ENCODE measurements around the gene KBTBD6. TPM values are rescaled to one million over a fixed set of nuclear protein-coding genes. Genes with fewer than 3 reads are reported as not detected.
"Not testable (repeated sequence)": the region's sequence is repeated elsewhere in the genome, so short reads cannot be mapped to it uniquely, and the experiment has no call there.

The KBTBD6 gene
- total RNA-seq, 1 donor from 2014 or later: 6.6 TPM

DNA sequence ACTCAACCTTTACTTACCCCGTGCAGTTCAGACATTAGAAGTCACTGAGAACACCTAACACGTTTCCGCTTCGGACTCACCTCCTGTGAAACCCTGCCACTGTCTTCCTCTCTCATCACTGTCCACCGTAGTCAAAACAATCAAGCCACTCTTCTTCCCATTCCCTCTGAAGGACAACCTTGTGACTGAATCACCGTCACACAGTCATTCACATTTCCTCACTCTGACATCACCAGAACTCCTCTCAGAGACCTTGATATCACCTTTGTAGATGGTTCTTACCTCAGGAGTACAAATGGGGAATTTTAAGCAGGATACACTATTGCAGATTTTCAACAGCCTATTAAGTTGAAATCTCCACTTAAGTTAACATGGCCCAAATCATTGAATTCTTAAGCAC, 1.3 kb upstream of the KBTBD6 start:
- DNase-seq (ENCODE audit: low spot score): no peak

- DNase-seq (ENCODE audit: low spot score): not testable (repeated sequence)
Measured at GRCh38 chr13:41131660-41132511, 716 bp downstream of the KBTBD6 start.

GRCh38 chr13:41131189-41131588, 1.4 kb downstream of the KBTBD6 start:
- not testable (repeated sequence) for DNase-seq (ENCODE audit: low spot score)

DNA sequence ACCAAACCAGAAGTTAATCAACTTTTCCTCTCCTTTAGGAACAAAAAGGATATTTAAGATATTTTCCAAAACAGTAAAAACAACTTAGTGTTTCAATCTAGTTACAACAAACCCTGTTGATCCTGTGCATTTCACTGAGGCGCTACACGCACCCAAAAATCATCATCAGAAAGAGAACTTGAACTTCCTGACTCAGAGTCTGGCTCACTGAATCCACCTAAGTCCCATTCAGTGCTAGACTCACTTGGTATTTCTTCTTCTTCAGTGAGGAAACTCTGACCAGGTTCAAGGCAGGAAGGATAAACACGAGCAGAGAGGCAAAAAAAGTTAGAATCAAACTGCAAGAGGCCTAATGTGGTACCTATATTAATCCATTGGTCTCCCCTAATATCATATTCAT, 2.2 kb downstream of the KBTBD6 start:
- no peak for DNase-seq (ENCODE audit: low spot score)

DNA sequence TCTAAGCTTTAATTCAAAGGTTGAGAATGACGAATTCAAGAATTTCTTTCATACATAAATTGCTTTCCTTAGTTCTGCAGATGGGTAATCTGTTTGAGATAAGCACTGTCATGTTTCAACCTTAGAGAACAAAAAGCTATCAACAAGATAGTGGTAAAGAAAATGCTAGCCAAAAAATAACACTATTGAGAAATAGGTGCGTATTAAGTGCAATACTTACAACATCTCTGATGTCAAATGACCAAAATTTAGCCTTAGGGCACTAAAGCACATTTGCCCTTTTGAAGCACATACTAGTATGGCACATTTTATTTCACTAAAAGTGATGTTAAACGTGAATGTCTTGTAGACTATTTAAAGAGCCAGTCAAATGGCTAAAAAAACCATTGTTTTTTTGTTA, 4.9 kb downstream of the KBTBD6 start:
- DNase-seq (ENCODE audit: low spot score): no peak

DNA sequence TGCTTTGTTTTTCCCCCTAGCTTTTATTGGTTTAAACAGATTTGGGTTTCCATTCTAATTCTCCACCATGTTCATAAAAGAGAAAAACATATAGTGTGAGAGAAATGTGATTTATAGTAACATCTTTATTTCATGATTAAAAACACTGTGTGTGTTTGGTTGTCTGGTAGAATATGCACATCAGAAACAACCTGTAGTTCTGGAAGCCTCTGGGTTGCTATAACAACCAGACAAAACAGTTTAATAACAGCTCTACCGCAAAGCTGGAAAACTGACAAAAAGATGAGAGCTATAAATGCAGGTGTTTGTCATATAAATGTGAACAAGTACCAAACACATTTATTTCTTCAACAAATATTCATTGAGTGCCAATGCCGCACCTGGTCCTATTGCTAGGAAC, 9.8 kb downstream of the KBTBD6 start:
- no peak for DNase-seq (ENCODE audit: low spot score)

DNA sequence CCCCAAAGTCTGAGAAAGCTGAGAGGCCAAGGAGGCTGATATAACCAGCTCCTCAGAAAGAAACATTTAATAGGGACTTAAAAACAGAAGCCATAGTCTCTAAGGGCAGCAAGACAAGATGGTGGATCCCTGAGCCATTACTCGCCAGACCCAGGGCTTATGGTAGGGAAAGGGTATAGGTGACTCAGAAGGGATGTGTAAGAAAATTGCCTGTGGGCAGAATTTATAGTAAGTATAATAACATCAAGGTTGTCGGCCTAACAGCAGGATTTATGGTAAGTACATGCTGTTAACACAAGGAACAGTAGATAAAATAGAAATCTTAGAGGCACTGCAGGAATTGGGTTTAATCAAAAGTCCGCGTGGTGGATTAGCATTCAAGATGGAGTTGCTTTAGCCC, 14.7 kb downstream of the KBTBD6 start:
- no peak for DNase-seq (ENCODE audit: low spot score)

DNA sequence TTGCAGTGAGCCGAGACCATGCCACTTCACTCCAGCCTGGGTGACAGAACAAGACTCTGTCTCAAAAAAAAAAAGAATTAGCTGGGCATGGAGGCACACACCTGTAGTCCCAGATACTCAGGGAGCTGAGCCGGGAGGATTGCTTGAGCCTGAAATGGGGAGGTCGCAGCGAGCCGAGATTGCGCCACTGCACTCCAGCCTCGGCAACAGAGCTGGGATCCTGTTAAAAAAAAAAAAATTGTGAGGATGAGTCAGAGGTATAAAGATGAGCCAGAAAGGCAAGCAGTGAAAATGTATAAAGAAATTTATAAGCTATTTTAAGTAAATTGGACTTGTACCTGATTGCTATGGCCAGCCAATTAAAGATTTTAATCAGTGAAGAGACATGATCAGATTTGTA, 21.1 kb downstream of the KBTBD6 start:
- DNase-seq (ENCODE audit: low spot score): no peak

DNA sequence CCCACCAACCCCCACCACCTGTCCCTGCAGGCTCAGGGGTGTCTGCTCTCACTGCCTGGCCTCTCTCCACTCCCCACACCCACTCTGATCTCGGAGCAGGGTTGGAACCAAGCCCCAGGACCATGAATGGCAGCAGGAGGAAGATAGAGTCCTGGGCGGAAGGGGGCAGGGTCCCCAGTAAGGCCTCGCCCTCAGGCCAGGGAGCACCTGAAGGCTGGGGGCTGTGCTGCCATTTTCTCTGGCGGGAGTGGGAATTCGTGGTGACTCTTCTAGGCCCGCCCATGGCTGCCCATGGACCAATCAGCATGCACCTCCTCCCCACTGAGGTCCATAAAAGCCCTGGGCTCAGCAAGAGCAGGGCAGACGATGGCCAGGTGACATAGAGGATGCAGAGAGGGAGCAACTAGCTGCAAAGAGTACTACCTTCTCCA, 25.0 kb downstream of the KBTBD6 start:
- no peak for DNase-seq (ENCODE audit: low spot score)

- DNase-seq (ENCODE audit: low spot score): no peak
Measured at GRCh38 chr13:41107104-41107571, 25.5 kb downstream of the KBTBD6 start.

DNA sequence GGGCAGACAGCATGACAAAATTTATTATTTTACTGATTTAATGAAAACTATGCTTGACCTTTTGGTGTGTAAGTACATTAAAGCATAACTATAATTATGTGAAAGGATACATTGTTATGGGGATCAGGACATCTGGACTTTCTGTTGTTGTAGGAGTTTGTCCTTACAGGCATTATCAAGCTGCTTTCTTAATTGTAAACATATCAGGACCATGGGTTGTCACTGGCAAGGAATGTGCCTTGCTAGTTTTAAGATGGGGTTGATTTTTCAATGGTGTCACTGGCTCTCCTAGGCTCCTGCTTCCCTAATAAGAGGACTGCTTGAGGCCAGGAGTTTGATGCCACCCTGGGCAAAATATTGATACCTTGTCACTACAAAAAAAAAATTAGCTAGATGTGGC, 32.6 kb downstream of the KBTBD6 start:
- no peak for DNase-seq (ENCODE audit: low spot score)

DNA sequence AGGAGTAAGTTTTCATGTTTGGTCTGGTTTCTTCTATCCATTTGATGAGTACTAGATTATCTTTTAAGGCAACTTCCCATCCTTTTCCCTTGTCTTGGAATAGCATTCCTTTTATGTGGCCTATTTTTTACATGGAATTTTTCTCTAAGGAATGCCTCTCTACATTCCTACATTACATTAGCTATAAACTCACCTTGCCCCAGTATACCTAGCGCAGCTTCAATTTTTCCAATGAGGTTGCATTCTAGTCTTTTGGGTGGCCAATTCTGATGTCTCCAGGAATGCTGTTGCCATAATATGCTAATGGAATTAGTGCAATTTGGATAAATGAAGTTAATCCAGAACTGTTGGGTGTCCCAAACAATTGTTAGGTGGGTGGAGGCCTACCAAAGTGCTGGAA, 33.8 kb downstream of the KBTBD6 start:
- DNase-seq (ENCODE audit: low spot score): no peak

DNA sequence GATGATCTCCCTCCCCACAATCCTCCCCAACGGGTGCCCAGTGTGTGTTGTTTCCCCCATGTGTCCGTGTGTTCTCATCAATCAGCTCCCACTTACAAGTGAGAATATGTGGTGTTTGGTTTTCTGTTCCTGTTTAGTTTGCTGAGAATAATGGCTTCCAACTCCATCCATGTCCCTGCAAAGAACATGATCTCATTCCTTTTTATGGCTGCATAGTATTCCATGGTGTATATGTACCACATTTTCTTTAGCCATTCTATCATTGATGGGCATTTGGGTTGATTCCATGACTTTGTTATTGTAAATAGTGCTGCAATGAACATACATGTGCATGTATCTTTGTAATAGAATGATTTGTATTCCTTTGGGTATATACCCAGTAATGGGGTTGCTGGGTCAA, 36.9 kb downstream of the KBTBD6 start:
- not testable (repeated sequence) for DNase-seq (ENCODE audit: low spot score)

GRCh38 chr13:41085961-41086585, 46.5 kb downstream of the KBTBD6 start:
- DNase-seq (ENCODE audit: low spot score): no peak

DNA sequence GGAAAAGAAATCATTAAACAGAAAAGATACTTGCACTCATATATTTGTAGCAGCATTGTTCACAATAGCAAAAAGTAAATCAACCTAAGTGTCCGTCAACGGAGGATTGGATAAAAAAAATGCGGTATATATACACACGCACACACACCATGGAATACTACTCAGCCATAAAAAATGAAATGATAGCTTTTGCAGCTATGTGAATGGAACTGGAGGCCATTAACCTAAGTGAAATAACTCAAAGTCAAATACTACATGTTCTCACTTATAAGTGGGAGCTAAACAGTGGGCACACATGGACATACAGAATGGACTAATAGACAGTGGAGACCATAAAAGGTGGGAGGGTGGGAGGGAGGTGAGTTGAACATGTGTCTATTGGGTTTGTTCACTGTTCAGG, 52.9 kb downstream of the KBTBD6 start:
- no peak for DNase-seq (ENCODE audit: low spot score)

Small RNAs within 50 kb of the gene (microRNA-seq; reads per million reads assigned to microRNA genes)
- gene MIR3168 (ENCODE audit: borderline number of aligned reads): not detected

Other genes starting within 250 kb of the KBTBD6 start
- 74.2 TPM for gene ELF1, start 113.5 kb downstream of the KBTBD6 start, total RNA-seq
- 11.9 TPM for gene WBP4, start 71.3 kb downstream of the KBTBD6 start, total RNA-seq
- 4.6 TPM for gene KBTBD7, start 61.8 kb upstream of the KBTBD6 start, total RNA-seq
- 7.7 TPM for gene MTRF1, start 130.8 kb upstream of the KBTBD6 start, total RNA-seq
- gene NAA16, start 178.5 kb upstream of the KBTBD6 start, total RNA-seq: 12.8 TPM